KBM-7 (cell line): Measurements from ENCODE around the gene TNK2.
"Not testable (repeated sequence)": the region's sequence is repeated elsewhere in the genome, so short reads cannot be mapped to it uniquely, and the experiment has no call there.

Experiments
- DNase-seq: peaks from one replicate; pipeline ENCODE4 v3.0.0-alpha.2; 2015
- in situ Hi-C: fragments of 300-500 bp; cut with MboI; formaldehyde crosslinking; loops from 2 replicates; pipeline ENCODE4 v1.14.3; 2020; ENCODE audit warnings: low sequenced_read_pairs, low pct_unique_long_range_greater_than_20kb, mixed read lengths

The TNK2 gene

DNA sequence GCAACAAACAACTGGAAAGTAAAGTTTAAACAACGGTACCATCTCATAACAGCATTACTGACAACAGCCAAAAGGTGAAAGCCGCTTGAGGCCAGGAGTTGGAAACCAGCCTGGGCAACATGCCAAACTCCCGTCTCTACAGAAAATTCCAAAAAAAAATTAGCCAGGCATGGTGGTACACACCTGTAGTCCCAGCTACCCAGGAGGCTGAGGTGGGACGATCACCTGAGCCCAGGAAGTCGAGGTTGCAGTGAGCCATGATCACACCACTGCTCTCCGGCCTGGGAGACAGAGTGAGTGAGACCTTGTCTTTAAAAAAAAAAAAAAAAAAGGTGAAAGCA is 4.4 kb downstream of the TNK2 start:
- in situ Hi-C loops, result no loop called here
- no peak for DNase-seq

DNA sequence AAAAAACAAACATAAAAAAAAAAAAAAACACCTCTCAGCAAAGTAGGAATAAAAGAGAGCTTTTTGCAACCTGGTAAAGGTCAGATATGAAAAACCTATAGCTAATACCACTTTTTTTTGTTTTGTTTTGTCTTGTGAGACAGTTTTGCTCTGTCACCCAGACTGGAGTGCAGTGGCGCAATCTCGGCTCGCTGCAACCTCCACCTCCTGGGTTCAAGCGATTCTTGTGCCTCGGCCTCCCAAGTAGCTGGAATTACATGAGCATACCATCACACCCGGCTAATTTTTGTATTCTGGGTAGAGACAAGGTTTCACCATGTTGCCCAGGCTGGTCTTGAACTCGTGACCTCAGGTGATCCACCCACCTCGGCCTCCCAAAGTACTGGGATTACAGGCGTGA is 5.7 kb downstream of the TNK2 start:
- DNase-seq, in situ Hi-C loops: not testable (repeated sequence)

DNA sequence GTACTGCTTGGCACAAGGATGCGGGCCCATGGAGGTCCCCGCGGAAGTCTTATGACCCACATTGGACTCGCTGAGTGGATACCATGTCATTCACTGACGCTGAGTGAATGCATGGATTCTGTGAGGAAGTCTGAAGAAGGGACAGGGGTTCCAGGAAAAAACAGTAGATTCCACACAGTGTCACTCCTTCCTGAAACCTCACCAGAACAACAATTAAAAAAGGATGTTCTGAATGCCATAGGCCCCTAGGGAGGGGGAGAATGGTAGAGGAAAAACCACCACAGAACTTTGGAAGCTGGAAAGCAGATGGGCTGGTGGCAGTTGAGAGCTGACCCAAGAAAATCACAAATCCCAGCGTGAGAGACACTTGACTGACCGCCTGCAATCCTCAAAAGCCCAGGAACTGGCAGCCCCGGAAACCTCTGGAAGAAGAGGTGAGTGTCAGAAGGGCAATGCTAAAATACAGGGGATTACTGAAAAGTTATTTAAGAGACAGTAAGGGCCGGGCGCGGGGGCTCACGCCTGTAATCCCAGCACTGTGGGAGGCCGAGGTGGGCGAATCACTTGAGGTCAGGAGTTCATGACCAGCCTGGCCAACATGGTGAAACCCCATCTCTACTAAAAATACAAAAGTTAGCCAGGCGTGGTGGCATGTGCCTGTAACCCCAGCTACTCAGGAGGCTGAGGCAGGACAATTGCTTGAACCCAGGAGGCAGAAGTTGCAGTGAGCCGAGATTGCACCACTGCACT is 6.3 kb downstream of the TNK2 start:
- in situ Hi-C loops, DNase-seq: not testable (repeated sequence)

DNA sequence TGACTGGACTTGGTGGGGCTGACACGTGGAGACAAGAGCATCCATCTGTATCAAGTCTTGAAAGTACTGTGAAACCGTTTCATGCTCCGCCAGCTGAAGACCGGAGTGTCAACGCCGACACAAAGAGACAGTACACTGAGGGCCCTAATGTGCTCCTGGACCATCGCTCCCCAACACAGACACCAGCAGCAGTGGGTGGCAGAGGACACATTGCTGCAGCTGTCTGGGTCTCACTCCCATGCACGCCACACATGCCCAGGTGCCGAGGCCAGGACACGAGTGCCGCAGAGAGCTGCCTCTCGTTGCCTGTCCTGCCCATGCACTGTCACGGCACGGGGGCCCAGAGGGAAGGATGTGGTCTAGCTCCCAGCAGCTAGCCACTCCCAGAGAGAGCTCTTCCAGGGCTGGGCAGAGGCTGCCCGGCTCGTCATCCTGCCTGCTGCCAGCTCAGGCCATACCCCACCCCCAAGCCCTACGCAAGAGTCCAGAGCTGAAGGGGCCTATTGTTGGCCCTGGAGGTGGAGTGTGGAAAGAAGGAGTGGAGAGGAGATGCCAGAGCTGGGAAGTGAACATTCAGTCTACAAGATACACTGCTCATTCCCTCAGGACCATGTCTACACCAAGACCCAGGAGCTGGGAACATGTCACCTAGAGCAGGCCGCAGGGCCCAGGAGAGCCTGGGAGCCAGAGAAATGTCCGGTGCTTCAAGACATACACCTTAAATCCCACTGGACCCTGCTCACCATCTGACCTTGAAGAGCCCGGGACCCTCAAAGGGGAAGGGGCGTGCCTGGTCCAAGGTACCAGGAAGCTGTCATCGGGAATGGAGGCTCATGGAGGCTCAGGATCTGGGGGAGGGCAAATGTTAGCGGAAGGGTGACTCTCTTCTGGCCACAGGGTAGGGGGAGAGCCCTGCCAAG is 7.7 kb downstream of the TNK2 start:
- peak; percentile 81 for DNase-seq
- in situ Hi-C loops, result no loop called here

DNA sequence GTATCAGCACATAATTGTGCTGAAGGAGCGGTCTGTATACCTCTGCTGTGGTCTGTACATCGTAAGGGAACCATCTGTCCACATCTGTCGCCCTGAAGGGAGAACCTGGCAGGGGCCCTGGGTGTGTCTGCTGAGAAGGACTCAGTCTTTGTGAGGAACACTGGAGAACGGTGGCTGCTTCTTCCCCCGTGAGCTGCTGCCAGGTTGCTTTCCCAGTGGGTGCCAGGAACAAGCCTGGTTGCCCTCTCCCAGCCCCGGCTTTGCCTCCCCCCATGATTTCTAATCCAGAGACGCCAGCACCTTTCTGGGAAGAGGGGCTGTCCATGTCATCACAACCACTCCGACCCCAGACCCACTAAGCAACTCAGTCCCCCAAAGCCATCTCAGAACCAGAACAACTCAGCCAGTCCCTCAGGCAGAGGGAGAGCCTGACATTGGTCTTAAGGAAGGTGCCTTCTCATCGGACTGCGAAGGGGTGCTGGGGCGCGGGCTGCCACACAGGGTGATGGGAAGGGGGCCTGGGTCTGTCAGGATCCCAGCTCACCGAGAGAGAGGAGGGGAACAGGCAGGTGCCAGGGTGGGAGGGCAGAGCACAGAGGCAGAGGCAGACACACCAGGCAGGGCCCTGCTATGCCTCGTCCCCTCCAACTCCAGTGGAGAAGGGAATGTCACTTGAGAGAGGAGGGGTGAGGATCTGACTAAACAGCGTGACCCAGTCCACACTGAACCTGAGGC is 8.5 kb downstream of the TNK2 start:
- in situ Hi-C loops, result no loop called here
- DNase-seq, result no peak

DNA sequence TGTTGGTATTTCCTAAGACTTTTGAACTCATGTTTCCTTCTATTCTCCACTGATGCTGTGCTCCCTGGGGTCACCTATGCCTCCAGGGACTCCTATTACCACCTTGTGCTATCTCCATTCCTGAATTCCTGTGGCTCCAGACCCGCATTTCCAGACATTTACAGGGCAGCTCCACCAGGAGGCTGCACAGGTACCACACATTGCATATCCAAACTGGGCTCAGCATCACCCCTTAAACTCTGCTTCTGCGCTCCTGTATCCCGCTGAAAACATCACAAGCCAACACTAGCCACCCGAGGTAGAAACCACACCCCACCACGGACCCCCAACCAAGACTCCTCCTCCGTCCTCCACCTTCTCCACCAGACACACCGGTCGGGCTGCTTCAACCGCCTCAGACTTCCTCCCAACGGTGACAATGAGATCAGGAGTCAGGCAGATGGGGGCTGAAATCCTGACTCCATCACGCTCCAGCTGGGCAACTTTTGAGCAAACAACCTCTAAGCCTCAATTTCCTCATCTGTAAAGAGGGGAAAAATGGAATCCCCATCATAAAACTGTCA is 10.4 kb downstream of the TNK2 start:
- DNase-seq, result no peak
- in situ Hi-C loops, result no loop called here

DNA sequence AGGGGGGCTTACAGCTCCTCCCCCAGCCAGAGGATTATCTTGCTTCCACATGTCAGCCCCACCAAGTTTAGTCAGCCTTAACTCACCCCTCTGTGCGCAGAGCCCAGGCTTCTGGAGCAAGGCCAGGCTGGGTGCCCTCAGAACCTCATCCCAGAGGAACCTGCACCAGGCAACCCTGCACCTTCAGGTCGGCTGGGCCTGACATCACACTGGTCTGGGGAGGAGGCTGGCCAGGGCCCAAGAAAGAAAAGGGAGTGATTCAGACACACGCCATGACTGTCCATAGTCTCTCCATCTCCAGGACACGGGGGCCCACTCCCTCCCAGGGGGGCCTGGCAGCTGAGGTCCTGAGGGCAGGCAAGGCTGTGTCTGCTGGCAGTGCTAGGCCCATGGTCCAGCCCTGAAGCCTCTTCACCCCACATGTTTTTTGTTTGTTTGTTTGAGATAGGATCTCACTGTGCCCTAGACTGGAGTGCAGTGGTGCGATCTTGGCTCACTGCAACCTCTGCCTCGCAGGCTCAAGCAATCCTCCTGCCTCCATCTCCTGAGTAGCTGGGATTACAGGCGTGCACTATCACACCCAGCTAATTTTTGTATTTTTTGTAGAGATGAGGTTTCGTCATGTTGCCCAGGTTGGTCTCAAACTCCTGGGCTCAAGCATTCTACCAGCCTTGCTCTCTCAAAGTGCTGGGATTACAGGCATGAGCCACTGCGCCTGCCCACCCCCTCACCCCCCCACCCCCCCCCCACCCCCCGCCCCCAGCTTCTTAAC is 11.1 kb downstream of the TNK2 start:
- in situ Hi-C loops, result no loop called here
- no peak for DNase-seq

DNA sequence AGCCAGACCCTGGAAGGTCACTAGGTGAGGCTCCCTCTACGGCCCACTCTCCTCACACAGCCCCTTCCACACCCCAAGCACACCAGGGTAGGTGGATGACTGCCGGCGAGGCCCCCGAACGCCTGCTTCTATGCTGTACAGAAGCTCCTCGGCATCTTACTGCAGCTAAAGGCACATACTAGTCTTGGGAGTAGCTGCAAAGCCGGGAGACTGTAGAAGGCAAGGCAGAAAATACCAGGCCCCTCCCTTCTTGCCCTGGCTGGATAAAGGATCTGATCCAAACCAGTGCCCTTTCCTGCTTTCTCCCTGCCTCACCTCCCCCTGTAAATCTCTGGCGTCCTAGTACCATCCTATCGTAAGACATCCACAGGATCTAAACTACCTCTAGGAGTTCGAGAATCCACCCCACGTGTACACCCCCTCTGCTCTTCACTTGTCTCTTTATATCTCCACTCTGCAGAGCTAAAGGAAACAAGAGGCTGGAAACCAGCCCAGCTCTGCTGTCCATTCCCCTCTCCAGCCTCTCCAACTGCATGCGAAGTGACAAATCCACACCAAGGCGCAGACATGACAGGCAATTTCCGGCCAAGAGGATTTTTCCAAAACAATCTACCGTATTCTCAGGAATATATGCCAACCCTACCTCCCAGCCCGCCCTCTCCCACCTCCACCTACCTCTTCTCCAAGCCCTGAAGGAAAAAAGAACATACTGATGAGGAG is 11.8 kb downstream of the TNK2 start:
- in situ Hi-C loops, result no loop called here
- DNase-seq, result no peak

DNA sequence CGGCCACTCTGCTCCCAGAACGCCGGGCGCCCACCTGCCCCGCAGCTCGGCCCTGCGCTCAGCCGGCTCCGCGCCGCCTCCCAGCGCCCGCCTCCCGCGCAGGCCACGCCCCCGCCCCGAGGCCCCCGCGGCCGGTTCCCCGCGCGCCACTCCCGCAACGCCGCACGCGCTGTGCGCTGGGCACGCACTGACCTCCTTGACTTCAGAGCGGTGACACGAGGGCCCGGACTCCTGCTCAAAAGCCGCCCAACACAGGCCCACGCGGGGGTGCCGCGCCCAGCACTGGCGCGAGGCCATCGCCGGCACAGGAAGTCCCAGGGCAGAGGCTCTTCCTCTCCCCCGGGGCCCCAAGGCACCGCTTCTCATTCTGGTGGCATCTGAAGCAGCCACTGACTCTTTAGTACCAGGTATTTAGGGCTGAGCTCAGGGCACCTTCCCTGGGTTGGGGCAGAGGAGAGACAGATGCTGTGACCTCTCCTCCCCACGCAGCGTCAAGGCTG is 12.4 kb downstream of the TNK2 start:
- in situ Hi-C loops, result no loop called here
- peak; percentile 56 for DNase-seq

DNA sequence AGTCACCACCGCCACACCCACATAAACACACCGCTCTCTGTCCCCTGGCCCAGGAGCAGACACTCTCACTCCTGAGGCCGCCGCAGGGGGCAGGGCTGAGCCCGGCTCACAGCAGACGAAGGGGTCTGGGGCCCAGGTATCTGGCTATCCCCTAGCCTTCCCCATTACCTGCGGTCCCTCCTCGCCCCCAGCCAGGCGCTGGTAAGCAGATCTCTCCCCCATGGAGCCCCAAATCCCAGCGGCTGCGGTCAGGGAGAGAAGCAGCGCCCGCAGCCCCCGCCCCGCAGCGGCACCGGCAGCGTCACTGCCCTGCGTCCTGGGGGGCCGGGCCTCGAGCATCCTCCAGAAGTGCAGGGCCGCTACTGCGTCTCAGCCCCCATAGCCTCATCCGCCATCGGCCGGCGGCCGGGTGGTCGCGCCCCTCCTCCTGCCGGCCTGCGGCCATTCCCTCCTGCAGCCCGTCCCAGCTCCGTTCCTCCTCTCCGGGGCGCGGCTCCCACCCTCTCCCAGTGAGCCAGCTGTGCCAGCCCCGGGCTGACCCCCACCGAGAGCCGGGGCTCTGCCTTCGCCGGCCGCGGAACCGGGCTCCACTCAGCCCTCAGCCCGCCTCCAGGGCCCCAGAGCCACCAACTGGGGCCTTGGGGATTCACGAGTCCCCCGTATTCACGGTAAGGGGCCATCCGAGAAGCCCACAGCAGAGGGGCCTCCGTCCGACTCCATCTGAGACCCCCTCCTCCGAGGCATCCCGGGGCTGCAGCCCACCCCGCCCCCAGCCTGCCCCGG is 13.1 kb downstream of the TNK2 start:
- peak; percentile 50 for DNase-seq

DNA sequence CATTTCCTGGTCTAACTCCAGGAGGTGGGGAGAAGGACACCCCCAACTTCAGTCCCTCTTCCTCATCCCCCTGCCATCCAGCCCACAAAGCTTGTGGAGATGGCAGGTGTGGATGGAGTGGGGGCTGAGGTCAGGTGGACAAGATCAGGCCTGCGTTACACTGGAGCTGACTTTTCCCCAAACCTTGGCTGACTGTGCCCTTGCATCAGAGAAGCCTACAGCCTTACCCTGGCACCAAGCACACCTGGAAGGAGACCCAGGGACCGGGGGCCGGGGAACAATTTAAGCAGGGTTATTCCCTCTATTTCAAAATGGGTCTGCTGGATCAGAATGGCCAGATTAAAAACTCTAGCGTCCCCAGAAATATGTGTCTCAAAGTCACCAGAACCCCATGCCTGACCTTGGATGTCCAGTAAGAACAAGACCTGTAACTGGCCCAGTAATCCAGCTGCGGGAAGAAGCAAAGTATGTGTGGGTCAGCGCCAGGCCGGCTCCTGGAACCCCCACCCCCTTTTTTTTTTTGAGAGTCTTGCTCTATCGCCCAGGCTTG is 14.4 kb downstream of the TNK2 start:
- no peak for DNase-seq
- in situ Hi-C loops, result no loop called here

More for the DNA sequence above, 13.1 kb downstream of the TNK2 start:
- in situ Hi-C loops, result no loop called here

DNA sequence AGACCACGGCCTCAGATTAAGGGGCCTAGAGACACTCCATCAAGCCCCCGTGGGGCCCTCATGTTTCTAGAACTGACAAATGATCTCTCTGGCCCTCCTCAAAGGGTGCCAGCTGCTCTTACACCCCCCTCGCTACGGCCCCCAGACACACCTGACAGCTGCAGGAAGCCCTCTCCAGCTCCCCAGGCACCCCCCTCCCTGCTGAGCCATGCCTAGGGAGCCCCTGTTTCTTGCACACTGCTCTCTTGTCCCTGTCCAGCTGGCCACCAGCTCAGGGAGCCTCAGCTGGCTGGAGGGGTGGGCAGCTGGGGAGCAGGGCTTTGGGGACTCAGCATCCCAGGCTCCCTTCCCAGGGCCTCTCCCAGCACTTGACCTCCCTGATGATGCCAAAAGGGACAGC is 14.8 kb downstream of the TNK2 start:
- DNase-seq, result no peak
- in situ Hi-C loops, result no loop called here

DNA sequence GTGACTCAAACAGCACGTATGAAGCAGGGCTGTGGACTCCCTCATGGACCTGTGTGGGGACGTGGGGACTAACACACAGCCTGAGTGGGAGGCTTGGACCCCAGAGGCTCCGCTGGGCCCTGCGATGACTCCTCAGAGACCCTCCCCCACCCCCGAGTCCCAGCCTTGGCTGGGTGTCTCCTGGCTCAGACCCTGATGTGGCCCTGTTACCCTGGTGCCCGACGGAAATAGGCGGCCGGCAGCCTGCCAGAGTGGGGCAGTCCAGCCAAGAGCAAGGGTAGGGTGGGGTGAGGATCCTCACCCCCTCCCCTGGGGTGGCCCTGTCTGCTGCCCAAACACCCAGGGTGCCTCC is 15.3 kb downstream of the TNK2 start:
- in situ Hi-C loops, result no loop called here
- no peak for DNase-seq

DNA sequence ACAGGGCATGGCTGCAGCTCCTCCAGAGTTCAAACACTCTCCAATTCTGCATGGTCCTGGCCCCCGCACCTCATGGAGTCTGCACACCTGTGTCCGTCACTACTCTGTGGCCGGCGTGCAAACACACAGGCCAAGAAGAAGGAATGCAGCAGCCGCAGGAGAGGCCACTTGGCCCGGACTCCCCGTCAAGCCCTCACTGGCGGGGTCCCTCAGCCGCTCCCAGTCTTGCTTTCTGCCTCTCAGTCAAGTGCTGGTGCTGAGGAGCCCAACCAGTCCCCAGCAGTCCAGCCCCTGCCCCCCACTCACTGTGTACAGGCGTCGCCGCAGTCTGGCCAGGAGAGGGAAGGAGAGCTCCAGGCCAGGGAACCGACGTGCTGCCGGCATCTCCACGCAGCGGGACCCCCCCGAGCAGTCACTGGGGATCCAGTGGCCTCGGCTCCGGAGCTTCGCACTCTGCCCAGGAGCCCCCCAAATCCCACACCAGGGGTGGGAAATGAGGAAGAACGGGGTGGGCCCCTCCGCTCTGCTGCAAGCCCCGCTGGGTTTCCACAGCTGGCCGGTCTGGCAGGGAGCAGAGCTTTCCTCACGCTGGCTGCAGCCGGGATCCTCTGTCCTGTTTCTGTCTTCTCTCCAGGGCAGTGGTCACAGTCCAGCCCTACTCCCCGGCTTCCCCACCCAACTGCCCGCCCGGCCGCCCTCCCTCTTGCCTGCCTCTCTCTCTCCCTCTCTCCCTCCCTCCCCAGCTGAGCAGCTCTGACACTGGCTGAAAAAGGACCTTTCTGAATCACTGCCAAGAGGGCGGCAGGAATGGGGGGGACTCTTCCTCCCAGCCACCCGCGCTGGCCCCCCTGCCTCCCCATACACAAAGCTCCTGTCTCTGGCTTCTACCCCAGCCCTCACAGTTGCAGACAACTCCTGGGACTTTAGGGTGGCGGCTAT is 16.0 kb downstream of the TNK2 start:
- DNase-seq, result no peak
- in situ Hi-C loops, result no loop called here

DNA sequence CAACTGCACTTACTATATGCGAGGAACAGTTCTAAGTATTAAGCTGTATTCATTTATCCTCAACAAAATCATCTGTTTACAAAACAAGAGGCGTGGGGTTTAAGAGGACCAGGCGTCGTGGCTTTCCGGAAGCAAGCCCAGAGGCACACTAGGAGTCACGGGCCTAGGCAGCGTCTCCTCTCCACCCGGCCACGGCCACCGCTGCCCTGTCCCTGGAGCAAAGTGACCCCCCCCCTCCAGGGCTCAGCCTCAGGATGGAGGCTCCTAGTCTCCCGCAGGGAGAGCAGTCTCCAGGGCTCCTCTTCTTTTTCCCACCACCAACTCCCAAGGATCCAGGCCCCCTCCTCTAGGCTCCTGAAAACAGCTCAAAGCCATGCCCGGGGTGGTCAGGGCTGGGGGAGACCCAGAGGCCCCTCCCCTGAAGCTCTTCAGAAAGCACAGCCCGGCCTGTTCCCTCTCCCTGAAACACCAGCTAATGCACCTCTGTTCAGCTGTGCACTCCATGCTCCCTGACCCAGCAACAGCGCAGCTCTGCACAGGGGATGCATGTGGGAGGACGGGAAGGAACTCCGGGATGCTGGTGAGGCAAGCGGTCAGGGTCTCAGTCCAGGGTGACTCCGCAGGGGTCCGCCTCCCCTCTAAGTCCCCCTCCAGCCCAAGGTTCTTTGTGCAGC is 16.8 kb downstream of the TNK2 start:
- in situ Hi-C loops, result no loop called here

DNA sequence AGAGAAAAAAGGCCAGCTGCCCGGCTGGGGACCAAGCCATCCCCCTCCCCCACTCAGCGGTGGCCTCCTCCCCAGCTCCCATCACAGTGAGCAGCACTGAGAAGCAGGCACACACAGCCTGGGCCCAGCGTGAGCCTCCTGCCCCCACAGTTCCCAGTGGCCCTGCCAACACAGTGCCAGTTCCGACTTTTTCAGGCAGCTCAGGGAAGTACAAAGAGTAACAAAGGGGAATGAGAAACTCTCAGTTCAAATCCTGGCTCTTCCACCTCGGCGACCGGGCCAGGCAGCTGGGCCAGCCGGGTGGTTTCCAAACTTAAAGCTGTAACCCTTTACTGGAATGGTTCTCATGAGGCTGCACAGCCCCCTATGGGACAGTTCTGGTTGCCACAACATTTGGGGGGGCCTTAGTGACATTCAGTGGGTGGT is 18.5 kb downstream of the TNK2 start:
- DNase-seq, result no peak
- in situ Hi-C loops, result no loop called here

More for the DNA sequence above, 16.8 kb downstream of the TNK2 start:
- DNase-seq, result no peak
